Natural killer cell (primary cell): Measurements from ENCODE around the gene CERS5. TPM values are rescaled to one million over a fixed set of nuclear protein-coding genes. Genes with fewer than 3 reads are reported as not detected.
A peak's percentile ranks its signal among the peaks of the same experiment; 100 is the strongest.

Experiments
- ATAC-seq, 3 donors: fragments of 150-1000 bp in 2 of 3; fragments of 200-7000 bp in 1 of 3; cut with Tn5 transposase; 1 replicate in 1 of 3; 2 replicates in 2 of 3; pipeline ENCODE4 v1.10.0; 2021; ENCODE audit warnings: mild to moderate bottlenecking in 2 of 3, moderate library complexity in 2 of 3
- DNase-seq, 2 donors: peaks; one replicate each; pipeline versions ENCODE4 v3.0.0 to v3.0.0-alpha.2; 2013 to 2021; ENCODE audit warnings: mixed read lengths in 1 of 2
- H3K27ac ChIP-seq: one replicate; pipeline ENCODE4 v1.5.1; 2013; ENCODE audit warnings: mild to moderate bottlenecking, low read length
- H3K27me3 ChIP-seq: one replicate; pipeline ENCODE4 v1.6.1; 2013; ENCODE audit warnings: low read length; ENCODE audit not compliant: control insufficient read depth, insufficient read depth
- H3K36me3 ChIP-seq: one replicate; pipeline ENCODE4 v1.6.1; 2013; ENCODE audit warnings: low read length; ENCODE audit not compliant: control insufficient read depth, insufficient read depth
- H3K4me1 ChIP-seq: one replicate; pipeline ENCODE4 v1.6.1; 2013; ENCODE audit warnings: low read length; ENCODE audit not compliant: control insufficient read depth, insufficient read depth
- H3K4me3 ChIP-seq: one replicate; pipeline ENCODE4 v1.5.1; 2013; ENCODE audit warnings: low read length
- H3K9me3 ChIP-seq: one replicate; pipeline ENCODE4 v1.6.1; 2013; ENCODE audit warnings: low read length; ENCODE audit not compliant: control insufficient read depth, insufficient read depth
- H3K27ac Mint-ChIP-seq, 2 donors: one replicate each; pipeline ENCODE4 v1.8.0; 2022; ENCODE audit warnings: mild to moderate bottlenecking in 2 of 2, mixed read lengths in 2 of 2, moderate library complexity in 1 of 2
- H3K27me3 Mint-ChIP-seq, 2 donors: one replicate each; pipeline ENCODE4 v1.8.0; 2022; ENCODE audit warnings: low read depth in 2 of 2, mixed read lengths in 2 of 2
- H3K36me3 Mint-ChIP-seq: one replicate; pipeline ENCODE4 v1.8.0; 2022; ENCODE audit warnings: mixed read lengths
- H3K4me1 Mint-ChIP-seq, 2 donors: one replicate each; pipeline ENCODE4 v1.8.0; 2022; ENCODE audit warnings: mixed read lengths in 2 of 2
- H3K4me3 Mint-ChIP-seq: one replicate; pipeline ENCODE4 v1.8.0; 2022; ENCODE audit warnings: mild to moderate bottlenecking, moderate library complexity, mixed read lengths
- H3K9me3 Mint-ChIP-seq, 2 donors: one replicate each; pipeline ENCODE4 v1.8.0; 2022; ENCODE audit warnings: mixed read lengths in 2 of 2
- CTCF ChIP-seq: fragments of 200-600 bp; IDR thresholded peaks from one replicate; pipeline ENCODE4 v1.8.0; 2022; ENCODE audit warnings: antibody characterized with exemption
- WGBS: methylation state at CpG from one replicate; pipeline ENCODE4 v1.1.7; 2013; ENCODE audit warnings: missing lambda C conversion rate; ENCODE audit not compliant: insufficient coverage; 5-methylcytosine and 5-hydroxymethylcytosine counted together
- intact Hi-C: fragments of 100-400 bp; cut with micrococcal nuclease; formaldehyde crosslinking; loops from one replicate; pipeline ENCODE4 v1.14.2; 2022
- total RNA-seq, 4 donors: library from RNA; stranded (reverse); fragments of 120-200 nt in 1 of 4; gene quantifications; one replicate each; pipeline versions ENCODE4 v1.2.3 to v1.2.4, GENCODE V29; 2013 to 2022

Gene CERS5
- total RNA-seq, 3 donors from 2014 or later (not counting 1 experiment from before 2014, with no cell fraction given): 69.9 to 81.2 (median 75.8) TPM

GRCh38 chr12:50127546-50127945, 39.6 kb downstream of the CERS5 start:
- peaks cover 53% of the 10 kb centered on the region for H3K36me3 ChIP-seq
- H3K4me3 Mint-ChIP-seq: no peak overlapping the region
- no peak for TF ChIP-seq CTCF
- WGBS: 92% methylated on average over 2 of the region's 2 CpGs
- ATAC-seq: no peak
- no peak for DNase-seq
- H3K4me3 ChIP-seq: no peak overlapping the region
- no peaks in the 10 kb centered on the region for H3K9me3 Mint-ChIP-seq
- H3K27ac ChIP-seq: no peak overlapping the region
- intact Hi-C loops: no loop called here
- no peaks in the 10 kb centered on the region for H3K9me3 ChIP-seq
- H3K4me1 ChIP-seq: no peaks in the 10 kb centered on the region
- H3K36me3 Mint-ChIP-seq: peaks cover 2% of the 10 kb centered on the region
- no peak overlapping the region for H3K27ac Mint-ChIP-seq
- no peaks in the 10 kb centered on the region for H3K27me3 Mint-ChIP-seq
- no peaks in the 10 kb centered on the region for H3K27me3 ChIP-seq
- peaks cover 12 to 22% of the 10 kb centered on the region in 2 donors for H3K4me1 Mint-ChIP-seq

- 81% methylated on average over 2 of the region's 2 CpGs for WGBS
- Mint-ChIP-seq H3K4me1 (peaks cover 24 to 31% of the 10 kb centered on the region in 2 donors), H3K27me3 (no peaks in the 10 kb centered on the region), H3K4me3 (no peak overlapping the region), H3K27ac (no peak overlapping the region), H3K9me3 (no peaks in the 10 kb centered on the region), H3K36me3 (no peaks in the 10 kb centered on the region)
- ATAC-seq: no peak
- TF ChIP-seq CTCF: no peak
- Histone ChIP-seq H3K36me3 (peaks cover 50% of the 10 kb centered on the region), H3K27ac (no peak overlapping the region), H3K4me3 (no peak overlapping the region), H3K27me3 (no peaks in the 10 kb centered on the region), H3K9me3 (no peaks in the 10 kb centered on the region), H3K4me1 (no peaks in the 10 kb centered on the region)
- intact Hi-C loops: no loop called here
- no peak for DNase-seq
Observed at GRCh38 chr12:50123203-50123602, 44.0 kb downstream of the CERS5 start.

GRCh38 chr12:50121641-50122040, 45.5 kb downstream of the CERS5 start:
- Histone ChIP-seq H3K27ac (no peak overlapping the region), H3K4me3 (no peak overlapping the region), H3K4me1 (no peaks in the 10 kb centered on the region), H3K9me3 (no peaks in the 10 kb centered on the region), H3K36me3 (peaks cover 41% of the 10 kb centered on the region), H3K27me3 (no peaks in the 10 kb centered on the region)
- intact Hi-C loops: no loop called here
- peak overlapping the region in 1 of 2 donors; percentile 42 for H3K27ac Mint-ChIP-seq
- no peak overlapping the region for H3K4me3 Mint-ChIP-seq
- ATAC-seq (no peak), DNase-seq (no peak)
- no peak for TF ChIP-seq CTCF
- peaks cover 24 to 40% of the 10 kb centered on the region in 2 donors for H3K4me1 Mint-ChIP-seq
- WGBS: 92% methylated on average over 2 of the region's 5 CpGs
- no peaks in the 10 kb centered on the region for H3K9me3 Mint-ChIP-seq
- H3K36me3 Mint-ChIP-seq: no peaks in the 10 kb centered on the region
- H3K27me3 Mint-ChIP-seq: no peaks in the 10 kb centered on the region

GRCh38 chr12:50120953-50121352, 46.2 kb downstream of the CERS5 start:
- intact Hi-C loops: no loop called here
- H3K27me3 ChIP-seq: no peaks in the 10 kb centered on the region
- Mint-ChIP-seq H3K27ac (peak overlapping the region; percentile 21 to 57), H3K4me3 (no peak overlapping the region), H3K27me3 (no peaks in the 10 kb centered on the region), H3K4me1 (peaks cover 26 to 46% of the 10 kb centered on the region in 2 donors), H3K9me3 (no peaks in the 10 kb centered on the region), H3K36me3 (no peaks in the 10 kb centered on the region)
- no peak for DNase-seq
- no peak for ATAC-seq
- H3K9me3 ChIP-seq: no peaks in the 10 kb centered on the region
- peaks cover 46% of the 10 kb centered on the region for H3K36me3 ChIP-seq
- no peaks in the 10 kb centered on the region for H3K4me1 ChIP-seq
- 95% methylated on average over 3 of the region's 3 CpGs for WGBS
- H3K27ac ChIP-seq: no peak overlapping the region
- no peak overlapping the region for H3K4me3 ChIP-seq
- no peak for TF ChIP-seq CTCF
